Right forelimb (tissue), 1 donor: ENCODE measurements around the gene GALNT18.

Experiments
- DNase-seq: peaks from one replicate; pipeline ENCODE4 v3.0.0-alpha.2; 2018

Gene GALNT18

GRCh38 chr11:11622772-11623171 lies 967 bp upstream of the GALNT18 start:
- no peak for DNase-seq

GRCh38 chr11:11622340-11622706 lies 518 bp upstream of the GALNT18 start:
- no peak for DNase-seq

- peak; percentile 63 for DNase-seq
These were observed 758 bp downstream of the GALNT18 start for GRCh38 chr11:11620921-11621572.

GRCh38 chr11:11620173-11620920 lies 1.5 kb downstream of the GALNT18 start:
- DNase-seq: peak; percentile 73

GRCh38 chr11:11618973-11619435 lies 2.8 kb downstream of the GALNT18 start:
- DNase-seq: no peak

GRCh38 chr11:11615086-11615485 lies 6.7 kb downstream of the GALNT18 start:
- DNase-seq: no peak

- no peak for DNase-seq
These were observed 9.4 kb downstream of the GALNT18 start for GRCh38 chr11:11612439-11612838.

GRCh38 chr11:11611381-11611780 lies 10.4 kb downstream of the GALNT18 start:
- DNase-seq: no peak

- no peak for DNase-seq
These were observed 13.0 kb downstream of the GALNT18 start for GRCh38 chr11:11608783-11609232.

GRCh38 chr11:11607772-11608171 lies 14.0 kb downstream of the GALNT18 start:
- DNase-seq: no peak

- no peak for DNase-seq
These were observed 15.9 kb downstream of the GALNT18 start for GRCh38 chr11:11605821-11606450.

- no peak for DNase-seq
These were observed 16.6 kb downstream of the GALNT18 start for GRCh38 chr11:11605181-11605580.

GRCh38 chr11:11604370-11604990 lies 17.3 kb downstream of the GALNT18 start:
- DNase-seq: no peak

- no peak for DNase-seq
These were observed 19.8 kb downstream of the GALNT18 start for GRCh38 chr11:11602011-11602410.

GRCh38 chr11:11600288-11600687 lies 21.5 kb downstream of the GALNT18 start:
- DNase-seq: no peak

GRCh38 chr11:11598243-11598642 lies 23.6 kb downstream of the GALNT18 start:
- no peak for DNase-seq

GRCh38 chr11:11594162-11594561 lies 27.6 kb downstream of the GALNT18 start:
- no peak for DNase-seq

GRCh38 chr11:11592146-11592684 lies 29.6 kb downstream of the GALNT18 start:
- no peak for DNase-seq

- no peak for DNase-seq
These were observed 32.4 kb downstream of the GALNT18 start for GRCh38 chr11:11589437-11589836.

GRCh38 chr11:11588891-11589290 lies 32.9 kb downstream of the GALNT18 start:
- no peak for DNase-seq

- no peak for DNase-seq
These were observed 33.6 kb downstream of the GALNT18 start for GRCh38 chr11:11588243-11588642.

GRCh38 chr11:11587122-11587521 lies 34.7 kb downstream of the GALNT18 start:
- no peak for DNase-seq

- no peak for DNase-seq
These were observed 35.3 kb downstream of the GALNT18 start for GRCh38 chr11:11586465-11586864.
